DND-41 (cell line): ENCODE results near the gene INSM2.

Source experiments
- ATAC-seq: fragments of 200-7000 bp; cut with Tn5 transposase; 3 replicates; pipeline ENCODE4 v1.9.1; 2021; ENCODE audit warnings: low read depth; ENCODE audit not compliant: insufficient read depth
- DNase-seq: peaks from one replicate; pipeline ENCODE4 v3.0.0-alpha.2; 2020
- H2AFZ ChIP-seq: 2 replicates; pipeline ENCODE4 v1.6.0; 2012; ENCODE audit warnings: low read depth, low read length
- H3K27ac ChIP-seq: 2 replicates; pipeline ENCODE4 v1.5.1; 2012; ENCODE audit warnings: low read length, inconsistent platforms
- H3K27me3 ChIP-seq: fragments of 200-600 bp; sonication (generic); 2 replicates; pipeline ENCODE4 v1.6.0; 2012; ENCODE audit warnings: low read length, mild to moderate bottlenecking, inconsistent platforms; ENCODE audit not compliant: insufficient read depth, poor library complexity
- H3K36me3 ChIP-seq: 2 replicates; pipeline ENCODE4 v1.5.1; 2012; ENCODE audit warnings: low read length, inconsistent platforms; ENCODE audit not compliant: insufficient read depth
- H3K4me1 ChIP-seq: 2 replicates; pipeline ENCODE4 v1.5.1; 2012; ENCODE audit warnings: mild to moderate bottlenecking, low read length; ENCODE audit not compliant: insufficient read depth
- H3K4me2 ChIP-seq: 2 replicates; pipeline ENCODE4 v1.6.0; 2012; ENCODE audit warnings: mild to moderate bottlenecking, moderate library complexity, low read length, inconsistent platforms; ENCODE audit not compliant: insufficient read depth
- H3K4me3 ChIP-seq, 2 experiments: fragments of 200-600 bp in 1 of 2; shearing (Covaris generic) in 1 of 2; 2 replicates each; pipeline ENCODE4 v1.5.1; 2012 to 2016; ENCODE audit warnings: inconsistent platforms in 2 of 2, low read length in 2 of 2, mild to moderate bottlenecking in 2 of 2, low read depth in 1 of 2, moderate library complexity in 1 of 2
- H3K79me2 ChIP-seq: 2 replicates; pipeline ENCODE4 v1.6.0; 2012; ENCODE audit warnings: low read length, inconsistent platforms; ENCODE audit not compliant: insufficient read depth
- H3K9ac ChIP-seq: 2 replicates; pipeline ENCODE4 v1.6.0; 2012; ENCODE audit warnings: low read depth, mild to moderate bottlenecking, inconsistent platforms, low read length, moderate library complexity
- H3K9me3 ChIP-seq: 2 replicates; pipeline ENCODE4 v1.5.1; 2012; ENCODE audit warnings: low read length, moderate library complexity, mild to moderate bottlenecking, inconsistent platforms; ENCODE audit not compliant: insufficient read depth, severe bottlenecking
- H4K20me1 ChIP-seq: 2 replicates; pipeline ENCODE4 v1.6.0; 2012; ENCODE audit warnings: low read length; ENCODE audit not compliant: insufficient read depth
- EZH2 ChIP-seq: IDR thresholded peaks from 3 replicates; pipeline ENCODE4 v1.6.1; 2012; ENCODE audit warnings: borderline replicate concordance, low read depth, mild to moderate bottlenecking, moderate library complexity, low read length, inconsistent platforms; ENCODE audit not compliant: severe bottlenecking
- TF ChIP-seq, protein P1 (sequence below): IDR thresholded peaks from 2 replicates; pipeline ENCODE4 v1.5.1; 2012; ENCODE audit warnings: borderline replicate concordance, low read length, moderate library complexity, mild to moderate bottlenecking; ENCODE audit not compliant: poor library complexity, severe bottlenecking; ENCODE audit errors: extremely low read depth

Gene INSM2

GRCh38 chr14:35578135-35578534 lies 44.2 kb downstream of the INSM2 start:
- Histone ChIP-seq H3K79me2 (no peaks in the 10 kb centered on the region), H3K9me3 (no peaks in the 10 kb centered on the region), H3K9ac (no peak overlapping the region), H3K4me1 (no peaks in the 10 kb centered on the region), H3K27ac (no peak overlapping the region), H3K4me2 (no peak overlapping the region), H3K27me3 (no peaks in the 10 kb centered on the region), H3K4me3 (no peak overlapping the region), H3K36me3 (no peaks in the 10 kb centered on the region), H2AFZ (no peak overlapping the region), H4K20me1 (no peaks in the 10 kb centered on the region)
- no peak for TF ChIP-seq EZH2
- TF ChIP-seq, protein P1, sequence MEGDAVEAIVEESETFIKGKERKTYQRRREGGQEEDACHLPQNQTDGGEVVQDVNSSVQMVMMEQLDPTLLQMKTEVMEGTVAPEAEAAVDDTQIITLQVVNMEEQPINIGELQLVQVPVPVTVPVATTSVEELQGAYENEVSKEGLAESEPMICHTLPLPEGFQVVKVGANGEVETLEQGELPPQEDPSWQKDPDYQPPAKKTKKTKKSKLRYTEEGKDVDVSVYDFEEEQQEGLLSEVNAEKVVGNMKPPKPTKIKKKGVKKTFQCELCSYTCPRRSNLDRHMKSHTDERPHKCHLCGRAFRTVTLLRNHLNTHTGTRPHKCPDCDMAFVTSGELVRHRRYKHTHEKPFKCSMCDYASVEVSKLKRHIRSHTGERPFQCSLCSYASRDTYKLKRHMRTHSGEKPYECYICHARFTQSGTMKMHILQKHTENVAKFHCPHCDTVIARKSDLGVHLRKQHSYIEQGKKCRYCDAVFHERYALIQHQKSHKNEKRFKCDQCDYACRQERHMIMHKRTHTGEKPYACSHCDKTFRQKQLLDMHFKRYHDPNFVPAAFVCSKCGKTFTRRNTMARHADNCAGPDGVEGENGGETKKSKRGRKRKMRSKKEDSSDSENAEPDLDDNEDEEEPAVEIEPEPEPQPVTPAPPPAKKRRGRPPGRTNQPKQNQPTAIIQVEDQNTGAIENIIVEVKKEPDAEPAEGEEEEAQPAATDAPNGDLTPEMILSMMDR: no peak
- ATAC-seq: no peak
- DNase-seq: no peak

GRCh38 chr14:35578639-35579038 lies 44.7 kb downstream of the INSM2 start:
- no peak overlapping the region for H3K9ac ChIP-seq
- H2AFZ ChIP-seq: no peak overlapping the region
- ATAC-seq (no peak), DNase-seq (no peak)
- TF ChIP-seq EZH2: no peak
- TF ChIP-seq, protein P1: no peak
- H3K4me1 ChIP-seq: no peaks in the 10 kb centered on the region
- H3K36me3 ChIP-seq: no peaks in the 10 kb centered on the region
- no peak overlapping the region for H3K4me3 ChIP-seq
- H4K20me1 ChIP-seq: no peaks in the 10 kb centered on the region
- H3K9me3 ChIP-seq: no peaks in the 10 kb centered on the region
- no peak overlapping the region for H3K27ac ChIP-seq
- no peaks in the 10 kb centered on the region for H3K27me3 ChIP-seq
- H3K79me2 ChIP-seq: no peaks in the 10 kb centered on the region
- H3K4me2 ChIP-seq: no peak overlapping the region
